GM12873 (cell line): Measurements from ENCODE around the gene AKT1S1.

Experiments
- CTCF ChIP-seq: IDR thresholded peaks from 2 replicates; pipeline ENCODE4 v1.5.1; 2012; ENCODE audit warnings: low read depth, mild to moderate bottlenecking, moderate library complexity, low read length, control low read depth; ENCODE audit not compliant: insufficient read depth; ENCODE audit errors: missing control alignments

AKT1S1 gene

GRCh38 chr19:49911381-49912145, 34.4 kb upstream of the AKT1S1 start:
- no peak for TF ChIP-seq CTCF

- TF ChIP-seq CTCF = no peak
Measured at GRCh38 chr19:49910179-49910578, 33.0 kb upstream of the AKT1S1 start.

- no peak for TF ChIP-seq CTCF
Measured at GRCh38 chr19:49908480-49909420, 31.6 kb upstream of the AKT1S1 start.

- TF ChIP-seq CTCF = no peak
Measured at GRCh38 chr19:49907745-49908446, 30.7 kb upstream of the AKT1S1 start.

- no peak for TF ChIP-seq CTCF
Measured at GRCh38 chr19:49906879-49907564, 29.9 kb upstream of the AKT1S1 start.

- no peak for TF ChIP-seq CTCF
Measured at GRCh38 chr19:49904136-49904535, 27.0 kb upstream of the AKT1S1 start.
